Chondrocyte (in vitro differentiated cells): ENCODE data around the gene MTMR6. TPM values are rescaled to one million over a fixed set of nuclear protein-coding genes. Genes with fewer than 3 reads are reported as not detected.
"Not testable (repeated sequence)": the region's sequence is repeated elsewhere in the genome, so short reads cannot be mapped to it uniquely, and the experiment has no call there.

Experiments
- DNase-seq: peaks from one replicate; pipeline ENCODE4 v3.0.0; 2021; ENCODE audit warnings: mixed read lengths, low spot score
- H3K27ac Mint-ChIP-seq: one replicate; pipeline ENCODE4 v1.8.0; 2021; ENCODE audit warnings: mild to moderate bottlenecking, moderate library complexity, mixed read lengths; ENCODE audit not compliant: unreplicated experiment
- H3K27me3 Mint-ChIP-seq: 2 replicates; pipeline ENCODE4 v1.8.0; 2021; ENCODE audit warnings: low read depth, mixed read lengths
- H3K36me3 Mint-ChIP-seq: 2 replicates; pipeline ENCODE4 v1.8.0; 2021; ENCODE audit warnings: low read depth, mixed read lengths
- H3K4me1 Mint-ChIP-seq: 2 replicates; pipeline ENCODE4 v1.8.0; 2021; ENCODE audit warnings: low read depth, mild to moderate bottlenecking, mixed read lengths
- H3K4me3 Mint-ChIP-seq: one replicate; pipeline ENCODE4 v1.8.0; 2021; ENCODE audit warnings: mild to moderate bottlenecking, moderate library complexity, mixed read lengths; ENCODE audit not compliant: unreplicated experiment
- H3K9me3 Mint-ChIP-seq: 2 replicates; pipeline ENCODE4 v1.8.0; 2021; ENCODE audit warnings: low read depth, mixed read lengths
- CTCF ChIP-seq: fragments of 200-600 bp; sonication (generic); IDR thresholded peaks from 2 replicates; pipeline ENCODE4 v1.5.0; 2021; ENCODE audit warnings: antibody characterized with exemption, mild to moderate bottlenecking, moderate library complexity
- total RNA-seq: library from RNA; stranded (reverse); gene quantifications from 3 replicates; pipeline ENCODE4 v1.2.1, GENCODE V29; 2021

MTMR6 gene
- total RNA-seq, 1 donor from 2014 or later = 20.8 TPM

- H3K27ac Mint-ChIP-seq = no peak overlapping the region
- TF ChIP-seq CTCF = no peak
- DNase-seq = no peak
- H3K36me3 Mint-ChIP-seq = peaks cover 13% of the 10 kb centered on the region
- peaks cover 11% of the 10 kb centered on the region for H3K4me1 Mint-ChIP-seq
- no peaks in the 10 kb centered on the region for H3K27me3 Mint-ChIP-seq
- H3K4me3 Mint-ChIP-seq = no peak overlapping the region
- H3K9me3 Mint-ChIP-seq = no peaks in the 10 kb centered on the region
Observed at GRCh38 chr13:25319771-25320170, 32.5 kb upstream of the MTMR6 start.

- peaks cover 14% of the 10 kb centered on the region for H3K36me3 Mint-ChIP-seq
- not testable (repeated sequence) for DNase-seq, H3K4me1 Mint-ChIP-seq, H3K9me3 Mint-ChIP-seq, H3K4me3 Mint-ChIP-seq, H3K27me3 Mint-ChIP-seq
- H3K27ac Mint-ChIP-seq = peak overlapping the region; percentile 73
Observed at GRCh38 chr13:25318946-25319345, 31.7 kb upstream of the MTMR6 start.

GRCh38 chr13:25310891-25311290, 23.6 kb upstream of the MTMR6 start:
- DNase-seq = no peak
- Mint-ChIP-seq H3K4me3 (no peak overlapping the region), H3K4me1 (peaks cover 13% of the 10 kb centered on the region), H3K27ac (no peak overlapping the region), H3K36me3 (peaks cover 27% of the 10 kb centered on the region), H3K27me3 (no peaks in the 10 kb centered on the region), H3K9me3 (no peaks in the 10 kb centered on the region)
- TF ChIP-seq CTCF = no peak

GRCh38 chr13:25306671-25307464, 19.6 kb upstream of the MTMR6 start:
- Mint-ChIP-seq H3K27me3 (no peaks in the 10 kb centered on the region), H3K36me3 (peaks cover 18% of the 10 kb centered on the region), H3K27ac (peak overlapping the region; percentile 33), H3K4me3 (no peak overlapping the region), H3K4me1 (peaks cover 36% of the 10 kb centered on the region), H3K9me3 (no peaks in the 10 kb centered on the region)
- no peak for DNase-seq
- TF ChIP-seq CTCF = no peak

GRCh38 chr13:25302121-25302520, 14.8 kb upstream of the MTMR6 start:
- peaks cover 2% of the 10 kb centered on the region for H3K36me3 Mint-ChIP-seq
- H3K27me3 Mint-ChIP-seq = peaks cover 11% of the 10 kb centered on the region
- no peaks in the 10 kb centered on the region for H3K9me3 Mint-ChIP-seq
- DNase-seq = no peak
- peak overlapping the region; percentile 95 for H3K27ac Mint-ChIP-seq
- H3K4me3 Mint-ChIP-seq = peak overlapping the region; percentile 90
- no peak for TF ChIP-seq CTCF
- peaks cover 36% of the 10 kb centered on the region for H3K4me1 Mint-ChIP-seq
